Activated CD4-positive, CD25-positive, alpha-beta regulatory T cell treated with anti-CD3 and anti-CD28 coated beads, Interleukin-2, amount 50 U/mL, for 24 hours (primary cell): ENCODE measurements around the gene FAM3C.

ENCODE experiments used
- ATAC-seq, 2 donors: fragments of 150-1000 bp; cut with Tn5 transposase; one replicate each; pipeline ENCODE4 v1.10.0; 2021; ENCODE audit warnings: mild to moderate bottlenecking in 1 of 2, moderate library complexity in 1 of 2

FAM3C gene

GRCh38 chr7:121376979-121377378, 19.1 kb downstream of the FAM3C start:
- no peak for ATAC-seq

GRCh38 chr7:121373177-121373576, 22.9 kb downstream of the FAM3C start:
- ATAC-seq = no peak

GRCh38 chr7:121372376-121373010, 23.6 kb downstream of the FAM3C start:
- ATAC-seq = peak; percentile 85 to 93

GRCh38 chr7:121371883-121372282, 24.2 kb downstream of the FAM3C start:
- ATAC-seq = no peak

GRCh38 chr7:121371367-121371766, 24.7 kb downstream of the FAM3C start:
- ATAC-seq = no peak

GRCh38 chr7:121369462-121369861, 26.6 kb downstream of the FAM3C start:
- ATAC-seq = no peak

- no peak for ATAC-seq
Observed at GRCh38 chr7:121366852-121367431, 29.2 kb downstream of the FAM3C start.

GRCh38 chr7:121360564-121360963, 35.5 kb downstream of the FAM3C start:
- ATAC-seq = no peak

GRCh38 chr7:121355574-121355973, 40.5 kb downstream of the FAM3C start:
- ATAC-seq = no peak

GRCh38 chr7:121352323-121352722, 43.8 kb downstream of the FAM3C start:
- ATAC-seq = no peak

GRCh38 chr7:121351682-121352081, 44.4 kb downstream of the FAM3C start:
- no peak for ATAC-seq

- ATAC-seq = no peak
Observed at GRCh38 chr7:121344497-121344896, 51.6 kb downstream of the FAM3C start.

GRCh38 chr7:121344093-121344492, 52.0 kb downstream of the FAM3C start:
- no peak for ATAC-seq

GRCh38 chr7:121343302-121343701, 52.8 kb downstream of the FAM3C start:
- ATAC-seq = no peak

- ATAC-seq = no peak
Observed at GRCh38 chr7:121342631-121343030, 53.5 kb downstream of the FAM3C start.

GRCh38 chr7:121341933-121342332, 54.2 kb downstream of the FAM3C start:
- no peak for ATAC-seq

GRCh38 chr7:121339082-121339481, 57.0 kb downstream of the FAM3C start:
- ATAC-seq = no peak

GRCh38 chr7:121337398-121337797, 58.7 kb downstream of the FAM3C start:
- no peak for ATAC-seq

- ATAC-seq = no peak
Observed at GRCh38 chr7:121336579-121336978, 59.5 kb downstream of the FAM3C start.

GRCh38 chr7:121334875-121335648, 61.0 kb downstream of the FAM3C start:
- no peak for ATAC-seq

GRCh38 chr7:121334376-121334775, 61.7 kb downstream of the FAM3C start:
- ATAC-seq = no peak

GRCh38 chr7:121331574-121331973, 64.5 kb downstream of the FAM3C start:
- no peak for ATAC-seq

- no peak for ATAC-seq
Observed at GRCh38 chr7:121331048-121331447, 65.1 kb downstream of the FAM3C start.
